AG09319 (cell line): ENCODE data around the gene CHMP4B.

Experiments used
- DNase-seq: peaks from one replicate; pipeline ENCODE4 v3.0.0-alpha.2; 2010; ENCODE audit warnings: low read depth; ENCODE audit errors: extremely low read depth
- TF ChIP-seq, protein P1 (sequence below): IDR thresholded peaks from 2 replicates; pipeline ENCODE4 v1.5.1; 2011; ENCODE audit warnings: low read depth, mild to moderate bottlenecking, inconsistent platforms, low read length, moderate library complexity

Gene CHMP4B

DNA sequence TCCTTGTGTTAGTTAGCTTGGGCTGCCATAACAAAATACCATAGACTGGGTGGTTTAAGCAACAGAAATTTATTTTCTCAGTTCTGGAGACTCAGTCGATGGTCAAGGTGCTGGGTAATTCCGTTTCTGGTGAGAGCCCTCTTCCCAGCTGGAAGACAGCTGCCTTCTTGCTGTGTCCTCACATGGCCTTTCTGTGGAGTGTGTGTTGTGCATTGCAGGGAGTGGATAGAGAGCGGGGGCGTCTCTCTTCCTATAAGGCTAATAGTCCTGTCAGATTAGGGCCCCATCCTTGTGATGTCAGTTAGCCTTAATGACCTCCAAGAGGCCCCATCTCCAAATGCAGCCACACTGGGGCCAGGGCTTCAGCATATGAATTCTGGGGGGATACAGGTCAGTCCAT lies 19.2 kb downstream of the CHMP4B start:
- TF ChIP-seq, protein P1, sequence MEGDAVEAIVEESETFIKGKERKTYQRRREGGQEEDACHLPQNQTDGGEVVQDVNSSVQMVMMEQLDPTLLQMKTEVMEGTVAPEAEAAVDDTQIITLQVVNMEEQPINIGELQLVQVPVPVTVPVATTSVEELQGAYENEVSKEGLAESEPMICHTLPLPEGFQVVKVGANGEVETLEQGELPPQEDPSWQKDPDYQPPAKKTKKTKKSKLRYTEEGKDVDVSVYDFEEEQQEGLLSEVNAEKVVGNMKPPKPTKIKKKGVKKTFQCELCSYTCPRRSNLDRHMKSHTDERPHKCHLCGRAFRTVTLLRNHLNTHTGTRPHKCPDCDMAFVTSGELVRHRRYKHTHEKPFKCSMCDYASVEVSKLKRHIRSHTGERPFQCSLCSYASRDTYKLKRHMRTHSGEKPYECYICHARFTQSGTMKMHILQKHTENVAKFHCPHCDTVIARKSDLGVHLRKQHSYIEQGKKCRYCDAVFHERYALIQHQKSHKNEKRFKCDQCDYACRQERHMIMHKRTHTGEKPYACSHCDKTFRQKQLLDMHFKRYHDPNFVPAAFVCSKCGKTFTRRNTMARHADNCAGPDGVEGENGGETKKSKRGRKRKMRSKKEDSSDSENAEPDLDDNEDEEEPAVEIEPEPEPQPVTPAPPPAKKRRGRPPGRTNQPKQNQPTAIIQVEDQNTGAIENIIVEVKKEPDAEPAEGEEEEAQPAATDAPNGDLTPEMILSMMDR: no peak
- no peak for DNase-seq

DNA sequence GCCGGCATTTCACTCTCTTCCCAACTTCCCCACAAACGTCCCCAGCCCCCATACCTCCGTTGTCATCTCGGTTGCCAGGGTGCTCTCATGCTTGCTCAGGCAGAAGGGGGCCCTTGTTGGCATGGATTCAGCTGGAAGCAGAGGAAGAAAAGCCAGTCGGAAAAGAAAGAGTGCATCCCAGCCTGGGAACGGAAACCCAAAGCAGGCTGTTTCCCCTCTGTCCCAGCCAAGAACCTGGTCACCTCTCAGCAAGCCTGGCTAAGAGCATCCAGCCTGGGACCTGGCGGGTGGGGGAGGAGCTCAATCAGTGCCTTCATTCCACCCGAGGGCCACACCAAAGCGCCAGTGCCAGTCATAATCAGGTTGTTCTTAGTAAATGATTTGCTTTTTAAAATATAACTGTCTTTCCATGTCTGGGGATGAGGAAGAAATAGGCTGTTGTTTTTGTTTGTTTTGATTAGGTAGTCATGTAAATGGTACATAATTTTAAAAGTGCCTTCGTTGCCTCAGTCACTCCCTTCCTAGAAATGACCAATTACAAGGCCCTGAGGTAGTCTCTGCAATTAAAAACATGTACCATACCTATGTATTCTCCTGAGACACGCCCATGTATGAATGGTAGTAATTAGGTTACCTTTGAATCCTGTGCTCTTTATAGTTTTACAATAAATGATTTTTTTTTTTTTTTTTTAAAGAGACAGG lies 21.1 kb downstream of the CHMP4B start:
- DNase-seq: no peak
- TF ChIP-seq, protein P1: no peak

DNA sequence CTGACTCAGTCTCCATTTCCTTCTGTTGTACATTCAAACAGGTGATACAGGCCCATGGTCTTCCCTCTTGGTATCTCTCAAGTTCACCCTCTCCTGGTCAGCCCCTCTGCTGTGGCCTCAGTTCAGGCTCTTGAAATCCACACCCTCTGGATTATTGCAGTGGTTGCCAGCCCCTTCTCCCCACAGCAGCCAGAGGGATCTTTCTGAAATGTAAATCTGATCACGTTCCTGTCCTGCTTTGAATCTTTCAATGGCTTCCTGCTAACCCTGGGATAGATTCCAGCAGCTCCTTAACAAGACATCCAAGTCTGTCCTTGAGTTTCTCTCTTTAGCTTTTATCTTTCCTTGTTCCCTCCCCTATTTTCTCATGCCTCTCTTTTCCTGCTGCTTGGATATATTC lies 22.2 kb downstream of the CHMP4B start:
- no peak for DNase-seq
- TF ChIP-seq, protein P1: no peak

DNA sequence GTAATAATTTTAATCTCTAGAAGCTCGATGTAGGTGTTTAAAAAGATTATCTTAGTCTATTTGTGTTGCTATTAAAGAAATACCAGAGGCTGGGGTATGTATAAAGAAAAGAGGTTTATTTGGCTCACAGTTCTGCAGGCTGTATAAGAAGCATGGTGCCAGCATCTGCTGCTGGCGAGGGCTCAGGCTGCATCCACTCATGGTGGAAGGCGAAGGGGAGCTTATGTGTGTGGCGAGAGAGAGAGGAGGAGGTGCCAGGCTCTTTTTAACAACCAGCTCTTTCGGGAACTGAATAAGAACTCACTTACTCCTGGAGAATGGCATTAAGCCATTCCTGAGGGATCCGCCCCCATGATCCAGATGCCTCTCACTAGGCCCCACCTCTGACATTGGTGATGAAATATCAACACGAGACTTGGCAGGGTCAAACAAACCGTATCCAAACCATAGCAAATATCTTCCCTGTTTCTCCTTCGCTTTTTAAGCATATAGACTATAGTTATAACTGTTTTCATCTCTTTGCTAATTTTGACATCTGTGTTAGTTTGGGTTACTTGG lies 24.5 kb downstream of the CHMP4B start:
- DNase-seq: no peak
- TF ChIP-seq, protein P1: no peak

DNA sequence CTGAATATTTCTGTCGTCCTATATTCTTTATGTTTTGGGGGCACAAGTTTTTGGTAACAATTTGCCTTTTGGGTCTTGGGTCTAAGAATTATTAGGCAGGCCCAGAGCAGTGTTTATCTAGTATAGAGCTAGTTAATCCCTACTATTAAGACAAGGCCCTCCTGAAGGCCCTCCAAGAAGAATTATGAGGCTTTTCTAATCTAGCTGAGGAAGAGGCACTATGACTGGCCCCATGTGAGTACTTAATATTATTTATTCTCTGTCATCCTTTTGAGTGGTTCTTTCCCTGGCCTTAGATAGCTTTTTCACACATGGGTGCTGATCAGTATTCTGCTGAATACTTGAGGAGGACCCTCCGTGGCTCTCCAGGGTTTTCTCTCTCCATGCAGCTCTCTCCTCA lies 25.1 kb downstream of the CHMP4B start:
- DNase-seq: no peak
- TF ChIP-seq, protein P1: no peak

DNA sequence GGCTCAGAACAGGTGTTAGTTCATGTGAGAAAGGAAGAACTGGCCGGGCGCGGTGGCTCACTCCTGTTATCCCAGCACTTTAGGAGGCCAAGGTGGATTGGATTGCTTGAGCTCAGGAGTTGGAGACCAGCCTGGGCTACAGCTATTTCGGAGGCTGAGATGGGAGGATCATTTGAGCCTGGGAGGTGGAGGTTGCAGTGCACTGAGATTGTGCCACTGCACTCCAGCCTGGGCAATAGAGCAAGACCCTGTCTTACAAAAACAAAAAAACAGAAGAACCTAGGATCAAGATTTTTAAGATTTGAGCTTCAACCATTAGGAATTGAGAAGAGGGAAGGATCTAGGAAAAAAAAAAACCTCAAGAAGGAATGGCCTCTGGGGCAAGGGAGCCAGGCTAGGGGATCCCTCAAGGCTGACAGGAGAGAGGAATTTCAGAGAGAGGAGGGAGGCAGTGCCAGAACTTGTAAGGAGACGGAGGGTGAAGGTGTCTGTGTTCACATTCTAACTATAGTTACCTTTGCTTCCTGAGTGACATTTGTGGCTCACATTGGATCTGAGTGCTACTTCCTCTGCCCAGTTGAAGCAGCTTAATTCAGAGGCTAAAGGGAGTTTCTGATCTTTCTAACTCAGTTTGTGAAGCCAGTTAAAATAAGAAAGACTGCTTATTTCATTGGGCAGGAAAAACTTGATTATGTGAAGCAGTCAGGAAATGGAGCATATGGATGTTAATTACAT lies 26.1 kb downstream of the CHMP4B start:
- no peak for DNase-seq
- TF ChIP-seq, protein P1: no peak
